IPS DF 6.9 (cell line): Measurements from ENCODE around the gene ART4.

Source experiments
- DNase-seq: peaks from one replicate; pipeline ENCODE4 v3.0.0-alpha.2; 2013; ENCODE audit warnings: low read depth, low spot score
- H3K27ac ChIP-seq: one replicate; pipeline ENCODE4 v1.5.1; 2013; ENCODE audit warnings: low read length, control low read depth
- H3K27me3 ChIP-seq: 2 replicates; pipeline ENCODE4 v1.6.1; 2013; ENCODE audit warnings: mild to moderate bottlenecking, low read length; ENCODE audit not compliant: control insufficient read depth, insufficient read depth
- H3K36me3 ChIP-seq: 2 replicates; pipeline ENCODE4 v1.6.1; 2013; ENCODE audit warnings: low read length; ENCODE audit not compliant: control insufficient read depth, insufficient read depth
- H3K4me1 ChIP-seq: 2 replicates; pipeline ENCODE4 v1.6.1; 2013; ENCODE audit warnings: low read length; ENCODE audit not compliant: control insufficient read depth, insufficient read depth
- H3K4me3 ChIP-seq: 2 replicates; pipeline ENCODE4 v1.5.1; 2013; ENCODE audit warnings: mild to moderate bottlenecking, low read length
- H3K9me3 ChIP-seq: 2 replicates; pipeline ENCODE4 v1.6.1; 2013; ENCODE audit warnings: low read length, inconsistent platforms; ENCODE audit not compliant: control insufficient read depth, insufficient read depth
- WGBS: extraction: QIAGEN DNeasy Blood & Tissue Kit; methylation state at CpG from one replicate; pipeline ENCODE4 v1.1.7; 2013; ENCODE audit warnings: mixed read lengths, missing lambda C conversion rate; ENCODE audit not compliant: insufficient read length, insufficient coverage; 5-methylcytosine and 5-hydroxymethylcytosine counted together

ART4 gene

DNA sequence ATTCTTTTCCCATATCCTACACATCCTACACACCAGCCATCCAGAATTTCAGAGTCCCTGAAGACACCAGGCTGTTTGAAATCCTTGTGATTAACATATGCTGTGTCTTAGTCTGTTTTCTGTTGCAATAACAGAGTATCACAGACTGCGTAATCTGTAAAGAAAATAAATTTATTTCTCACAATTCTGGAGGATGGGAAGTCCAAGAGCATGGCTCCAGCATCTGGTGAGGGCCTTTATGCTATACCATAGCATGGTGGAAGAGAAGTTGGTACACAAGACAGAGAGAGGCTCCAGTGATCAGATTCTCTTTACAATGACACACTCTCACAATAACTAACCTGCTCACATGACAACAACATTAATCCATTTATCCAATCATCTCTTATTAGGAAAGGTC, 4.1 kb downstream of the ART4 start:
- WGBS, result no CpG with 5 or more reads among the region's 1 CpG
- H3K4me3 ChIP-seq, result no peak overlapping the region
- no peaks in the 10 kb centered on the region for H3K9me3 ChIP-seq
- no peaks in the 10 kb centered on the region for H3K27me3 ChIP-seq
- no peak for DNase-seq
- no peak overlapping the region for H3K27ac ChIP-seq
- H3K4me1 ChIP-seq, result no peaks in the 10 kb centered on the region
- H3K36me3 ChIP-seq, result no peaks in the 10 kb centered on the region

DNA sequence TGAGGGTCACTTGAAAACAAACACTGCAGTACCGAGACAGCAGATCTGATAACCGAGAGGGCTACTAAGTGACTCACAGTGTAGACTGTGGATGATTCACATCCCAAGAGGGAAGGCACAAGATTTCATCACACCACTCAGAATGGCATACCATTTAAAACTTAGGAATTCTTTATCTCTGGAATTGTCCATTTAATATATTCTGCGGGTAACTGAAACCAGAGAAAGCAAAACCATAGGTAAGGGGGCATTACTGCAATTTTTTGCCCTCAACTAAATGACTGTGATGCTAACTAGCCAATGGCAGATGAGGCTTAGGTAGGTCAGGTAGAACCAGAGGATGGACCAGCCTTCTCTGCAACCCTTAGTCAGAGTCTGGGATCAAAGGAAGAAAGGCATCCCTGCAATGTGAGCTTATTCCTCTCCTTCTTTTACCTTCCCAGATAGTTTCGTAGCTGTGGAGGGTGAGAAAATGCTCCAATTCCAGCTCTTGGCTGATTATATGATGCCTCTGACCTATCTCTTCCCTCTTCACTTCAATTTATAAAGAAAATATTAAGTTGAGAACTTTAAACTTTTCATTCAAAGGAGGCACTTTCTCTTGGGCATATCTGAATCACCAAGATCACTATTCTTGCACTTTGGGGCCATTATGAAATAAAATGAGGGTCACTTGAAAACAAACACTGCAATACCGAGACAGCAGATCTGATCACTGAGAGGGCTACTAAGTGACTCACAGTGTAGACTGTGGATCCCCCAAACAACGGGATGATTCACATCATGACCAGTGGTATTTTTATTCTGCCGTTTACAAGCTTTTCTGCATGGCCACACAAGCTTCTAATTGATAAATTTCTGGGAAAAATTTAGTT, 6.8 kb downstream of the ART4 start:
- Histone ChIP-seq H3K4me1 (no peaks in the 10 kb centered on the region), H3K9me3 (no peaks in the 10 kb centered on the region), H3K36me3 (no peaks in the 10 kb centered on the region), H3K27me3 (no peaks in the 10 kb centered on the region), H3K27ac (no peak overlapping the region), H3K4me3 (no peak overlapping the region)
- DNase-seq, result no peak
- WGBS, result no CpG with 5 or more reads among the region's 7 CpGs

DNA sequence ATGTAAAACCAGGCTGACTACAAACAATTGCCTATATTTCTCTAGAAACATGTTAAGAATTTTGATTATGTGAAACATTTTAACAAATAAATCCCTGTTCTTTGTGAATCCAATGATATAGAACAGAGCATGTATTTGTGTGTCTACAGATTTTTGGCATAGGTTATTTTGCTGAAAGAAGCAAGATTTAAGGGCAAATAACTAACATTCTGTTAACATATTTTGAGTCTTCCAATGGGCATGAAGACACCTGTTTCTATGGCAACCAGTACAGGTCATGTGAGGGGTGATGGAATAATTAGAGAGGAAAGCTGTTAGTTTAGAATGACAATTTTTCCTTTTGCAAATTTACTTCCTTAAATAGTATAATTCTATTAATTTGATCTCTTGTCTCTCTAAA, 8.8 kb downstream of the ART4 start:
- Histone ChIP-seq H3K27me3 (no peaks in the 10 kb centered on the region), H3K36me3 (no peaks in the 10 kb centered on the region), H3K4me1 (no peaks in the 10 kb centered on the region), H3K9me3 (no peaks in the 10 kb centered on the region), H3K4me3 (no peak overlapping the region), H3K27ac (no peak overlapping the region)
- DNase-seq, result no peak

DNA sequence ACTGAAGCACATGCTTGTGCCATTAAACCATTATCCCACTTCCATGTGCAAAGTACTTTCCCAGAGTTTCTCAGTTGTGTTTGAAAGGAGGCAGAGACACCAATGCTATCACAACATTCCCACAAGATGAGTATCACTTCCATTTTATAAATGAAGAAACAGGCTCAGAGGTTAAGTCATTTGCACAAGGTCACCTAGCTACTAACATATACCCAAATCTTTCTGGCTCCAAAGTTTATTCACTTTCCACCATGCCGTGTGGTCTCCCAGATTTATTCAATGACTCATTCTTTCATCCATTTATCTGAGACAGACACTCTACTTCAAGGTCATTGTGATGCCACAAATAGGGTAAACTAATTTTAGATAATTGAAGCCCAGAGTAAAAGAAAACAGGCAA, 9.4 kb downstream of the ART4 start:
- no CpG with 5 or more reads among the region's 1 CpG for WGBS

DNA sequence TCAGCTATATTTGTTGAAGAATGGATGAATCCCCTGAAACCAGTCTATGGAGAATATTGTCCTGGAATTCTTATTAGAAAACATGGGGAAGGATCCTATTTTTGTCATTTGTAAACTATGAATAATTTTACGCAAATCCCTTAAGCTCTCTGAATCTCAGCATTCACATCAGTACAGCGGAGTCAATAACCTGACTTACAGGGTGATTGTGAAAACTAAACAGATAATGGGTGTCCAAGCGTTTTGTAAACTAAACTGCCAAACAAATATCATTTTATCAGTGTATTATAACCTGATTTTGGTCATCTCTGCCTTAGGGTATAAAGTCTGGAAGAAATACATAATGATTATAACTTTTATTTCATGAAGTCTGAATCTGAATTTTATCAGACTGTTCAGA, 10.0 kb downstream of the ART4 start:
- no peak overlapping the region for H3K27ac ChIP-seq

More for the DNA sequence above, 9.4 kb downstream of the ART4 start:
- Histone ChIP-seq H3K9me3 (no peaks in the 10 kb centered on the region), H3K4me3 (no peak overlapping the region), H3K36me3 (no peaks in the 10 kb centered on the region), H3K4me1 (no peaks in the 10 kb centered on the region), H3K27ac (no peak overlapping the region), H3K27me3 (no peaks in the 10 kb centered on the region)
- DNase-seq, result no peak

DNA sequence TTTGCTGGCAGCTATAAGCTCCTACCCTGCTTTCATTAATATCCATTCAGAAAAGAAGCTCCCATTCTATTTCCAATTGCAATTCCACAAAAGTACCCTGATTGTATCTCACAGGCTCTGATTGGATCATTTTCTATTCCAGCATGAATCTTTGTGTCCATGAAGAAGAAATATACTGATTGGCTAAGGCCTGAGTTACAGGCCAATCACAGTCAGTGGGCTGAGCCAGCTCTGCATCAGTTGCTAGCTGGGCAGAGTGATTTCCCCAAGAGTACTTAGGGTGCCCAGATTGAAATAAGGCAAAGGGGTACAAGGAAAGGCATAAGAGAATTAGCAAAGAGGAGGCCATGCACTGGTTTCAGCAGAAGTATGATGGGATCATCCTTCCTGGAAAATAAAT, 14.4 kb downstream of the ART4 start:
- Histone ChIP-seq H3K4me3 (no peak overlapping the region), H3K27me3 (no peaks in the 10 kb centered on the region; the same call in 1 of the 2 replicates), H3K36me3 (no peaks in the 10 kb centered on the region), H3K27ac (no peak overlapping the region), H3K9me3 (no peaks in the 10 kb centered on the region), H3K4me1 (no peaks in the 10 kb centered on the region)
- no peak for DNase-seq

More for the DNA sequence above, 10.0 kb downstream of the ART4 start:
- H3K9me3 ChIP-seq, result no peaks in the 10 kb centered on the region
- no peak overlapping the region for H3K4me3 ChIP-seq
- no CpG with 5 or more reads among the region's 3 CpGs for WGBS
- H3K36me3 ChIP-seq, result no peaks in the 10 kb centered on the region
- no peak for DNase-seq
- no peaks in the 10 kb centered on the region for H3K27me3 ChIP-seq
- H3K4me1 ChIP-seq, result no peaks in the 10 kb centered on the region

DNA sequence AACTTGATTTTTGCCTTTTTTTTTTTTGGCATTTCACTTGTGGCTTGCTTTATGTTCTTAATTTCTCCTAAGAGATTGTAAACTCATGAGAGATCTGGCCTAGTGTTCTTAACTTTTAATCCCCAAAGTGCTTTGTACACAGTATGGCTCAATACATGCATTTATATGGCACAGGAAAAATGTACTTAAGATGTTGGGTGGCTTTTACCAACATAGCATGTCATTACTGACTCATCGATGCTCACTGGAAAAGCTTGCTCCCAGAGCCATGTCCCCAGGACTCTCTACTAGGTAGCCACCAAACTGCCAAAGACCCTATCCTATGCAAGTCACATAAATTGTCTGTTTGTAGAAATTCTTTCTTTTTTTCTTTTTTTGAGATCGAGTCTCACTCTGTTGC, 16.3 kb downstream of the ART4 start:
- no peak for DNase-seq
- no peaks in the 10 kb centered on the region for H3K4me1 ChIP-seq
- no peaks in the 10 kb centered on the region for H3K9me3 ChIP-seq
- no peak overlapping the region for H3K4me3 ChIP-seq
- H3K27ac ChIP-seq, result no peak overlapping the region
- no peaks in the 10 kb centered on the region; the same call in 1 of the 2 replicates for H3K27me3 ChIP-seq
- no CpG with 5 or more reads among the region's 2 CpGs for WGBS
- H3K36me3 ChIP-seq, result no peaks in the 10 kb centered on the region

DNA sequence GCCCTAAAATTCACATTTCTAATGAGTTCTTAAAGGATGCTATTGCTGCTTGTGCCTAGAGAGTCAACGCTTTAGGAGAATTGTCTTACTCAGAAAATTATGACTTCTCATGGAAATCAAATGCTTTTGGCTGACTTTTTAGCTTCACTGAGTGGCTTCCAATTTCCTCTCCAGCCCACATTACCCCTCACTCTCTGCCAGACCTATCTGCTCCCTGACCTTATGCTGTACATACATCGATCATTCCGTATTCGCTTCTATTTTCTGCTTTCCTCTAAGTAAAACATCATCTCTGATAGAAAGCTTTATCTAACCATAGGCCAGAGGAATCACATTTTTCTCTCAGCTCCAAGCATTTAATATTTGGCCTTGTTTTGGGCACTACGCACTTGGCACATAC, 16.8 kb downstream of the ART4 start:
- no peaks in the 10 kb centered on the region; the same call in 1 of the 2 replicates for H3K27me3 ChIP-seq
- H3K9me3 ChIP-seq, result no peaks in the 10 kb centered on the region
- H3K36me3 ChIP-seq, result no peaks in the 10 kb centered on the region
- no peak overlapping the region for H3K4me3 ChIP-seq
- WGBS, result 100% methylated on average over 3 of the region's 5 CpGs
- DNase-seq, result no peak
- H3K27ac ChIP-seq, result no peak overlapping the region
- H3K4me1 ChIP-seq, result 0 out of 2 replicates have a peak, but pooled peaks cover 2% of the 10 kb centered on the region

DNA sequence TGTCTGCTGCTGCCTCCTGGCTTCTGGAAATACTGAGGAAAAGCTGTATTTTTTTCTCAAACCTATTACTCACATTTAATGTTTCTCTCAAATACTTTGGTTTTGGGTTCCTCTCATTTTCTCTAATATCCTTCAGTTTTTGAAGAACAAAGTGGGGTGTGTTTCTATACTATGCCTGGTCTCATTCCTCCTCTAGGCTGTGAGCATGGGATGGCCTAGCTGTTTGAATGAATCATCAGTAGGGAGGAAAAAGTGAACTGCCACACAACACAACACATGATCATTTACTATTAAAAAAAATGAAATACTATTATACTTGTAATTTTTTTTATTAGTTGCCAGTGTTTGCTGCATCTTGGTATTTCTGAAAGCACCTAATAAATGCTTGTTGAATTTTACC, 18.1 kb downstream of the ART4 start:
- no peaks in the 10 kb centered on the region for H3K9me3 ChIP-seq
- no peaks in the 10 kb centered on the region for H3K36me3 ChIP-seq
- 0 out of 2 replicates have a peak, but pooled peaks cover 2% of the 10 kb centered on the region for H3K4me1 ChIP-seq
- H3K4me3 ChIP-seq, result no peak overlapping the region
- H3K27ac ChIP-seq, result no peak overlapping the region
- DNase-seq, result no peak
- no peaks in the 10 kb centered on the region; the same call in 1 of the 2 replicates for H3K27me3 ChIP-seq

DNA sequence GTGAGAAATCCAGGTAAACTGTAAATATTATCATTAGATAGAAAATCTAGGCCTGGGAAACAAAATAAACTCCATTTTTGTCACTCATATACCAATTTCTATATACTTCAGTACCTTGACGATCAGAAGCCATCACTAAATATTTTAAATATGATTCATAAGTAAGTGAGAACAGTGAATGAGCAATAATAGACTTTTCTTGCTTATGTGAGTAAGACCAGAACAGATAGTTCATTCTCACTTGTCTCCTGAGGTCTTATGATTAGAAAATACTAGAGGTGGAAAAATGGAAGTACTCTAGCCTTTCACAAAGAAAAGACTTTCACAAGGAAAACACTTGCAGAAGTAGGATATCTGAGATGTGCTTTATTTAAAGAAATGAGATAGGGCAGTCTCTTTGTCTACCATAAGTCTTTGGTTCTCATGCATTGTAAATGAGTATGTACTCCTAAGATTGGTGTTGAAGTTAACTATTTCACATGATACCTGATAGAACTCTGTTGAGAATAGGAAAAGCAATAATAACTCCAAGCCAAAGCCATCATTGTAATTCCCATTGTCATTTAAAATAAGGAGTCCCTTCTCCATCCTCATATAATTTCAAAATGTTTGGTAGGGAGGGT, 19.2 kb downstream of the ART4 start:
- H3K27ac ChIP-seq, result no peak overlapping the region
- no CpG with 5 or more reads among the region's 1 CpG for whole genome bisulfite sequencing
- no peaks in the 10 kb centered on the region for H3K36me3 ChIP-seq
- H3K4me3 ChIP-seq, result no peak overlapping the region
- H3K4me1 ChIP-seq, result 0 out of 2 replicates have a peak, but pooled peaks cover 2% of the 10 kb centered on the region
- DNase-seq, result no peak
- no peaks in the 10 kb centered on the region; the same call in 1 of the 2 replicates for H3K27me3 ChIP-seq
- no peaks in the 10 kb centered on the region for H3K9me3 ChIP-seq

DNA sequence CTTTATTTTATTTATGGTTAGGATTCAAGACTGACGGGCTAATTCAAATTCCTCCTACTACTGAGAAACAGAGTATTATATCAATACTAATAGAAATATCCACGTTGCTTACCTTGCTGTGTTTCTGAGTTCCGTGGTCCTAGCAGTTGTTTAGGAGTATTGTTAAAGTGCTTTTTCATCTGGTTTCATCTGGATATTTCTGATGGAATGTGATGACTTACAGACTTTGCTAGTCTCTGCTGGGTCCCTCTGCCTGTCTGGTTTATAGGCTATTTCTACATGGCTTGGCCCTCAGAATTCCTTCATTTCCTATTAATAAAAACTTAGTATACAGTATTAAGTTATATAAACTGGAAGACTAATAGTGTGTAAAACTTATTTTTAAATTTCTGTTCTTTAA, 29.3 kb downstream of the ART4 start, which contains the start of gene SMCO3:
Gene SMCO3, minus strand, starts transcription at position 169 of the 400 bp plus-strand sequence. CDS start 7,502 bp downstream, outside the sequence.
- WGBS, result no CpG with 5 or more reads among the region's 3 CpGs
- no peaks in the 10 kb centered on the region for H3K9me3 ChIP-seq
- H3K27ac ChIP-seq, result no peak within 1 kb of the TSS
- H3K4me1 ChIP-seq, result no peaks in the 10 kb centered on the region
- H3K36me3 ChIP-seq, result no peaks in the 10 kb centered on the region
- no peaks in the 10 kb centered on the region for H3K27me3 ChIP-seq
- no peak within 1 kb of the TSS for H3K4me3 ChIP-seq
- DNase-seq, result no peak
